Stimulated activated CD4-positive, alpha-beta T cell treated with anti-CD3 and anti-CD28 coated beads, Interleukin-1b, Interleukin-23, amount 100 ng/mL, for 1 hour (primary cell): ENCODE measurements around the gene ASCC3.
"Not testable (repeated sequence)": the region's sequence is repeated elsewhere in the genome, so short reads cannot be mapped to it uniquely, and the experiment has no call there.

Experiments used
- DNase-seq, 2 donors: peaks; one replicate each; pipeline ENCODE4 v3.0.0-alpha.2; 2020; ENCODE audit warnings: low read depth in 2 of 2

Gene ASCC3

DNA sequence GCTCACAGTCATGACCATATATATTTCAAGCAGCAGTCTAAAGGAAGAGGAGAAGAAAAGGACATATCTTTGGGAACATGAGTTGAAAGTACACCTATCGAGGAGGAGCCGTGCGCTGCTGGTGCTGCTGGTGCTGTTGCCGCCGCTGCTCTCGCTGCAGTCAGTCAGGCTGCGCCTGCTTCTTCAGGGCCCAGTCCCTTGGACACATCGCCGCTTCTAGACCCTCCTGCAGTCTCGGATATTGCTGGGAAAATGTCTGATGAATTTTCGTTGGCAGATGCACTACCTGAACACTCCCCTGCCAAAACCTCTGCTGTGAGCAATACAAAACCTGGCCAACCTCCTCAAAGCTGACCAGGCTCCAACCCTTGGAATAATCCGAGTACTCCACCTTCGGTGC is 8.2 kb upstream of the ASCC3 start:
- DNase-seq = no peak

- DNase-seq = no peak
Measured at GRCh38 chr6:100886076-100886475, 4.9 kb upstream of the ASCC3 start.

DNA sequence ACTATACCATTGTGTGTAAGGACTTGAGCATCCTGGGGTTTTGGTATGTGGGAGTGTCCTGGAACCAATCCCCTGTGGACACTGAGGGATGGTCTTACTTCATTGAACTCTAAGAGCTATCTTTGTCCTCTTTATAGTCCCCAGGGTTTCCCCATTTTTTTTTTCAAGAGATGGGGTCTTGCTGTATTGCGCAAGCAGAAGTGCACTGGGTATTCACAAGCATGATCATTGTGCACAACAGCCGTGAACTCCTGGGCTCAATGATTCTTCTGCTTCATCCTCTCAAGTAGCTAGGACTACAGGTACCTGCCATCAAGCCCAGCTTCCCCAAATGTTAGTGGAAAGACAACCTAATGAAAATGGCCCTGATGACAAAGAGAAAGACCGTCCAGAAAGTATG is 2.2 kb upstream of the ASCC3 start:
- DNase-seq = no peak

GRCh38 chr6:100881707-100882040 is 545 bp upstream of the ASCC3 start:
- DNase-seq = no peak

- no peak for DNase-seq
Measured at GRCh38 chr6:100880149-100880852, 828 bp downstream of the ASCC3 start.

- no peak for DNase-seq
Measured at GRCh38 chr6:100879317-100879716, 1.8 kb downstream of the ASCC3 start.

GRCh38 chr6:100877851-100878250 is 3.3 kb downstream of the ASCC3 start:
- no peak for DNase-seq

DNA sequence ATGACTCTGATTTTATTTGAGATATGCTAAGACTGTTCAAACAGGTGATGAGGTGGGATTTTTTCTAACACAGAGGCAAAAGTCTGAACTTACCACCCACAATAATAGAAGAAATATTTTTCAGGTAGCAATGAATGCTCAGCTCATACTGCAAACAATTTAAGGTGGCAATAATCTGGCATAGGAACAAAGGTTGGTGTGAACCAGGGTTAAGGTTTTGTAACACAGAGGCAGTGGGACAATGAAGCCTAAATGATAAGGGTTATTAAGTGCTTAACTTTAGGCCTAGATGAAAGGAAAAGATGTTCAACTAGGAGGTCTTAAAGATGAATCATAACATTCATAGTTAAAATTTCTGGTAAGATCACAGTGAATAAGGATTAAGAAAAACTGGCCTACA is 4.9 kb downstream of the ASCC3 start:
- no peak for DNase-seq

- DNase-seq = no peak
Measured at GRCh38 chr6:100865525-100865924, 15.6 kb downstream of the ASCC3 start.

GRCh38 chr6:100862063-100862462 is 19.1 kb downstream of the ASCC3 start:
- no peak for DNase-seq

- no peak for DNase-seq
Measured at GRCh38 chr6:100856146-100856545, 25.0 kb downstream of the ASCC3 start.

DNA sequence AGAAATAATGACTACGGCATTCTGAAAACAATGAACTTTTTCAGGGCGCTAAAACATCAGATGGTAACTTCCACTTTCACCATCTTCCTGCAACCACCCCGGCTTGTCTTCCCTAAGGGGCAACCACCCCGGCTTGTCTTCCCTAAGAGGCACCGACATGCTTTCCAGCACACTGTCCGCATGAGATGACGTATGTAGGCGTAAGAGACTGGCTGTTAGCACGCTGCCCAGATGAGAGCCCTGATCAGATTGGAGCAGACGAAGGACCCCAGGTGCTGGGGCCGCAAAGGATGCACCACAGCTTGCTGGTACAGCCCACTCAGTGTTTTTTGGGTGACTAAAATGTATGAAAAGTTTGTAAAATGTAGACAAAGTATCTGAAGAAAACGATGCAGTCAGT is 29.3 kb downstream of the ASCC3 start:
- no peak for DNase-seq

DNA sequence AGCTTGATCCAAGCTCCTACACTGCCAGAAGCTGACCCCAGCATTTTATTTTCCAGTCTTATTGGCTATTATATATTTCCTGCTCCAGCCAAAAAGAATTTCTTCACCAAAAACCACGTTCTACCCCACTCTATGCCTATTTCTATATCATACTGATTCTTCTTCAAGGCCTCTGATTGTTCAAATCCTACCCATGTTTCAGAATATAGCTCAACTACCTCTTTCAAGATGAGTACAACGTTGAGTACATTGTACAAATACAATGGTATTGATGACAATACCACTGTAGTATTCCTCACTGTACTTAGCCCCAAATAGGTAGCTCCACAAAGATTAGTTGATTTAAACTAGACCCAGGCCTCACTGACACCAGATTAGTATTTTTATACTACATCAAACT is 31.0 kb downstream of the ASCC3 start:
- DNase-seq = no peak

- DNase-seq = no peak
Measured at GRCh38 chr6:100846276-100846675, 34.9 kb downstream of the ASCC3 start.

GRCh38 chr6:100845676-100846075 is 35.5 kb downstream of the ASCC3 start:
- DNase-seq = no peak

DNA sequence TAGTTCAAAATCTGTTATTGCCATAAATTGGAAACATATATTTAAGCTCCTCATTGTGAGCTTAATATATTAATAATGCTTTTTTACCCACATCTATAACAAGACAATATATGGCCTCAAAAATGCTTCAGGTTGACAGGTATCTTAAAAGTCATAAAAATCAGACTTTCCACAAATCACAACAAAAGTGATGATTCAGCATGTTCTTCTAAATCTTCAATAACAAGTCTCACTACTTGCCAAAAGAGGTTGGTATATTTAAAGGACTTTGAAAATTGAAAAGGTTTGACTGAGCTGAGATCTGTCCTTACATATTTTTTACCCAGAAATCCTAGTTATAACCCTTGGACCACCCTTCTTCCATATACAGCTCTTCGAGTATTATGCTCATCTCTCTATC is 41.7 kb downstream of the ASCC3 start:
- no peak for DNase-seq

DNA sequence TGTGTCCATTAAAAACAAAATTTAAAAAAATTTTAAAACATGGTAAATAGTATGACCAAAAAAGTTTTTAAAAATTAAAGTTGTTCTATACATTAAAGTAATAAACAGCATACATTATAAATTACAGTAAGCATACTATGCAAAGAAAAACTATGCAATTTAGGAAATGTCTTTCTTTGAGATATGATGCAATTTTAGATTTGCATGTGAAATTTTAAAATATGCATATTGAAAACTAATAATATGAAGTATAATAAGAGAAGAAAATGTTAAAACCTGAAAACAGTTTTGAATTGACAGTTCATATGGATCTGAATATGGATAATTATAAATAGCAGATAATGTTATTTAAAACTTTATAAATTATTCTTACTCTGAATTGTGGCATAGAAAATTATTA is 43.1 kb downstream of the ASCC3 start:
- DNase-seq = no peak

GRCh38 chr6:100833972-100834574 is 47.1 kb downstream of the ASCC3 start:
- no peak for DNase-seq

DNA sequence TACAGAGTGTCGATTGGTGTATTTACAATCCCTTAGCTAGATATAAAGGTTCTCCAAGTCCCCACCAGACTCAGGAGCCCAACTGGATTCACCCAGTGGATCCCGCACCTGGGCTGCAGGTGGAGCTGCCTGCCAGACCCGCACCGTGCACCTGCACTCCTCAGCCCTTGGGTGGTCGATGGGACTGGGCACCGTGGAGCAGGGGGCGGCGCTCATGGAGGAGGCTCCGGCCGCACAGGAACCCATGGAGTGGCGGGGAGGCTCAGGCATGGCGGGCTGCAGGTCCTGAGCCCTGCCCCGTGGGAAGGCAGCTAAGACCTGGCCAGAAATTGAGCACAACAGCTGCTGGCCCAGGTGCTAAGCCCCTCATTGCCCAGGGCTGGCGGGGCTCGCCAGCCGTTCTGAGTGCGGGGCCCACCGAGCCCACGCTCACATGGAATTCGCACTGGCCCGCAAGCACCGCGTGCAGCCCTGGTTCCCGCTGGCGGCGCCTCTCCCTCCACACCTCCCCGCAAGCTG is 52.0 kb downstream of the ASCC3 start:
- DNase-seq = not testable (repeated sequence)

- no peak for DNase-seq
Measured at GRCh38 chr6:100823041-100823440, 58.1 kb downstream of the ASCC3 start.

DNA sequence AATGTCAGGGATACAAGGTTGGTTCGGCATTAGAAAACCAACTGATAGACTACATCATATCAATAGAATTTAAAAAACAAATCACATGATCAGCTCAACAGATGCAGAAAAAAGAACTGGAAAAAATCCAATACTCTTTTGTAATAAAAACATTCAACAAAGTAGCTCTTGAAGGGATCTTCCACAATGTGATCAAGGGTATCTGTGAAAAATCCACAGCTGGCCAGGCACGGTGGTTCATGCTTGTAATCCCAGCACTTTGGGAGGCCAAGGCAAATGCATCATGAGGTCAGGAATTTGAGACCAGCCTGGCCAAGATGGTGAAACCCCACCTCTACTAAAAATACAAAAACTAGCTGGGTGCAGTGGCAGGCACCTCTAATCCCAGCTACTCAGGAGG is 63.1 kb downstream of the ASCC3 start:
- no peak for DNase-seq

DNA sequence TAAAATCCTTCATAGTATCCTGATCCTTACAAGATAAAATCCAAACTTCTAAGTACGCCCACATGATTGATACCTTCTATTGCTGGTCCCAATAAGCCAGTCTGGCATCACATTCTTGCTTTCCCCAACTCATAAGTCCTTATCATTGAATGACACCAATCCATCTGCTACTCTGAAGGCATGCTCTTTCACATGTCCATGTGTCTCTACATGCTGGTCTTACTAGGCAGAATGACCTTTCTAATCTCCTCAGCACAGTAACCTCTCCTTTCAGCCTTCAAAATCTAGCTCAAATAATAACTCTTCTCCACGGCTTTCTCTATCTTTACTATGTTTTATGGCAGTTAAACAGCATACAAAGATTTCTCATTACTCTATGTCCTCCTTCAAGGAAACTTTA is 71.1 kb downstream of the ASCC3 start:
- DNase-seq = no peak

DNA sequence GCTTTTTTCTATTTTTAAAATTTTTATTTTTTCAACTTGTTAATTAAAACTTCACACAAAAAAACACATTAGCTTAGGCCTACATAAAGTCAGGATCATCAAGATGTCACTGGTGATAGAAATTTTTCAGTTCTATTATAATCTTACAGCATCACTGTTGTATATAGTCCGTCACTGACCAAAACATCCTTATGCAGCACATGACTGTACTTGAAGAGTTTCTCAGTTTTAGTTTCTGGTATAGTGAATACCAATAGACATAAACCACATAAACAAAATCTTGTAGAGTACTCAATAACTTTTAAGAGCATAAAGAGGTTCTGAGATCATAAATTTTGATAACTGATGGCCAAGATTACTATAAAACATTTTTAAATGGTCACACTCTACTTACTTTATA is 71.8 kb downstream of the ASCC3 start:
- no peak for DNase-seq
